LNCAP (cell line): ENCODE measurements around the gene CUX1.

ENCODE experiments used
- TF ChIP-seq, protein P1 (sequence below): fragments of 450-650 bp; IDR thresholded peaks from 2 replicates; pipeline ENCODE4 v1.5.1; 2017; ENCODE audit warnings: mild to moderate bottlenecking

CUX1 gene

DNA sequence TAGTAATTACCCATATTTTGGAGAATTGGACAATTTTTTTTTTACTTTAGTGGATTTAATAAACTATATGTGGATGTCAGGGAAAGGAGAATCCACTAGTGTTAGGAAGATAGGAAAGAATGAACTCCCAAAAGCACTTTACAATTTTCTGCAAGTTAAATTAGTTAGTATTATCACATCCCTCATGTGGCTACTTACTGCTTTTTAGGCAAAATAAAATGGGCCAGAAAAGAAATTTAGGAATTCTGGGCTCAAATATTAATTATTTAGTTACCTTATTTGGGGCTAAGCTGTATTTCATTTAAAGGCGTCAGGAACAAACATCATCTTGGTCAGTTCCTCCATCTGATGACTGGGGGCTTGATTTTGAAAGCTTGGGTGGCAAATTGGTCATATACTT, 4.8 kb upstream of the CUX1 start:
- TF ChIP-seq, protein P1, sequence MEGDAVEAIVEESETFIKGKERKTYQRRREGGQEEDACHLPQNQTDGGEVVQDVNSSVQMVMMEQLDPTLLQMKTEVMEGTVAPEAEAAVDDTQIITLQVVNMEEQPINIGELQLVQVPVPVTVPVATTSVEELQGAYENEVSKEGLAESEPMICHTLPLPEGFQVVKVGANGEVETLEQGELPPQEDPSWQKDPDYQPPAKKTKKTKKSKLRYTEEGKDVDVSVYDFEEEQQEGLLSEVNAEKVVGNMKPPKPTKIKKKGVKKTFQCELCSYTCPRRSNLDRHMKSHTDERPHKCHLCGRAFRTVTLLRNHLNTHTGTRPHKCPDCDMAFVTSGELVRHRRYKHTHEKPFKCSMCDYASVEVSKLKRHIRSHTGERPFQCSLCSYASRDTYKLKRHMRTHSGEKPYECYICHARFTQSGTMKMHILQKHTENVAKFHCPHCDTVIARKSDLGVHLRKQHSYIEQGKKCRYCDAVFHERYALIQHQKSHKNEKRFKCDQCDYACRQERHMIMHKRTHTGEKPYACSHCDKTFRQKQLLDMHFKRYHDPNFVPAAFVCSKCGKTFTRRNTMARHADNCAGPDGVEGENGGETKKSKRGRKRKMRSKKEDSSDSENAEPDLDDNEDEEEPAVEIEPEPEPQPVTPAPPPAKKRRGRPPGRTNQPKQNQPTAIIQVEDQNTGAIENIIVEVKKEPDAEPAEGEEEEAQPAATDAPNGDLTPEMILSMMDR: no peak

GRCh38 chr7:101813402-101814019, 3.9 kb upstream of the CUX1 start:
- TF ChIP-seq, protein P1: no peak

- TF ChIP-seq, protein P1: peak; percentile 77
Measured at GRCh38 chr7:101814081-101814990, 3.1 kb upstream of the CUX1 start.

DNA sequence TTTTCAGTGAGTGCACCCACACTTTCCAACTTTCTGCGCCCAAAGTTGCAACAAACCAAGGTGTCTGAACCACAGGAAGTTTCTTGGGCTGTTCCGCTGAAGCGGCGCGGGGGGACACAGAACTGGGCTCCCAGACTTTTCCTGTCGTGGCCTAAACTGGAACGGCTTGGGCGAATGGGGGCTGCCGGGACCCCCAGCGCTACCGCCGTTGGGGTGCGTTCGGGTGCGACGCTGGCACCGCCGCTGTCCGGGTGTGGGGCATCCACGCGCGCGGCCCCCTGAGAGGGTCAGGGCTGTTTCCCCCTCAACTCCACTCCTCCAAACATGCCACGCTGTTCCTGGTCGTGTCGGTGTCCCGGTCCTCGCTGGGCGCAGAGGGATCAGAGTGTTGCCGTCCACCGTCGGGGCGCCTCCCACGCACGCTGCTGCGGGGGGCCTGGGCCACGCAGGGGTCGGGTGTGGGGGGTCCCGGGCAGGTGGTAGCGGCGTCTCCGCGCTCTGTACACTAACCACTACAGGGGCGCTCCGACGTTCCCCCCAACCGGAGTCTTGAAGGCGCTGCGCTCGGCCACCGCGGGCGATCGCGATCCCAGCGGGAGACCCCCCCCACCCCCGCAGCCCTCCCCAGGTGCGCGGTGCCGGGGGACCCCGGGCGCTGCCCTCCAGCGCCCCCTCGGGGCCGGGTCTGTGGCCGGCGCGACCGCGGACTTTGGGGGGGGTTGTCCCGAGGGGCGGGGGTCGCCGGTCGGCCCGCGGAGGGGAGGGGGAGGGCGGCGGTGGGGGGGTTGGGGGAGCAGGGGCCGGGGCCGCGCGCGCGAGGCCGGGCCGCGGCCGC, 2.2 kb upstream of the CUX1 start:
- TF ChIP-seq, protein P1: peak; percentile 62

GRCh38 chr7:101815826-101816594, 1.4 kb upstream of the CUX1 start:
- TF ChIP-seq, protein P1: peak; percentile 25

DNA sequence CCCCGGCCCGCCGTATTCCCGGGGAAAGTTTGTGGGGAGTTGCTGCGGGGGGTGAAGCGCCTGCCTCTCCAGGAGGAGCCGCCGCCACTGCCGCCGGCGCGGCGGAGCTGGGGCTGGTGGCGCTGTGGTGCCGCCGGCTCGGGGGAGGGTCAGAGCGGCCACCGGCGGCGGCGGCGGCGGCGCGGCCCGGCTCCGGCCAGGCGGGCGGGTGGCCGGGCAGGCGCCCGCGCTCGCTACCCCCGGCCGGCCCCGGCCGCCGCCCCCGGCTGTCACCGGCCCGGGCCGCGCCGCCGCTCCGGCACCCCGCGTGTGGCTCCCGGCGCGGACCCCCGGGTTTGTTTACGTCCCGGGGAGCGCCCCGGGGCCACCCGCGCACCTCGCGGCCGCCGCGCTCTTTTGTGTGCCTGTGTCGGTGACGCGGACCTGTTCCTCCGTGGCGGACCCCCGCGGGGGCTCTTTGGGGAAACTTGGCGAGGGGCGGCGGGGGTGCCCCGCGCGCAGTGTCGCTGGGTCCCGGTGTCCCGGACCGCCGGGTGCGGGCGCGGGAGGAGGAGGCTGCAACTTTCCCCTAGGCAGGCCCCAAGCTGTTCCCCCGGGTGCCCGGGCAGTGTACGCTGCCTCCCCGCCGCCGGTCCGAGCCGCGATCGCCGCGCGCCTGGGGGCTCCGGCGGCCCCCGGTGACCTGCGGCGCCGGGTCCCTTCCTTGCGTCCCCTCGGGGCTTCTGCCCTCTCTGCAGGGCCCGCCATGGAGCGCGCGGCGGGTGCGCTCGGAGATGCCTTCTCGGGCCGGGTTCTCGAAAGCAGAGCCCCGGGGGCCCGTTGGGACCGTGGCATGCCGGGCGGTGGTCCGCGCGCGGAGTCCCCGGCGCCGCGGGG, 593 bp upstream of the CUX1 start:
- TF ChIP-seq, protein P1: peak; percentile 13; the same call in 1 of the 2 replicates
